NCI-H2196 treated with DMSO at 0.1 percent for 48 hours (cell line): Measurements from ENCODE around the gene ACTR1A.

Source experiments
- DNase-seq: peaks from one replicate; lab custom pipeline; 2025; ENCODE audit not compliant: unreplicated experiment; lab: John Stamatoyannopoulos, UW

Gene ACTR1A

DNA sequence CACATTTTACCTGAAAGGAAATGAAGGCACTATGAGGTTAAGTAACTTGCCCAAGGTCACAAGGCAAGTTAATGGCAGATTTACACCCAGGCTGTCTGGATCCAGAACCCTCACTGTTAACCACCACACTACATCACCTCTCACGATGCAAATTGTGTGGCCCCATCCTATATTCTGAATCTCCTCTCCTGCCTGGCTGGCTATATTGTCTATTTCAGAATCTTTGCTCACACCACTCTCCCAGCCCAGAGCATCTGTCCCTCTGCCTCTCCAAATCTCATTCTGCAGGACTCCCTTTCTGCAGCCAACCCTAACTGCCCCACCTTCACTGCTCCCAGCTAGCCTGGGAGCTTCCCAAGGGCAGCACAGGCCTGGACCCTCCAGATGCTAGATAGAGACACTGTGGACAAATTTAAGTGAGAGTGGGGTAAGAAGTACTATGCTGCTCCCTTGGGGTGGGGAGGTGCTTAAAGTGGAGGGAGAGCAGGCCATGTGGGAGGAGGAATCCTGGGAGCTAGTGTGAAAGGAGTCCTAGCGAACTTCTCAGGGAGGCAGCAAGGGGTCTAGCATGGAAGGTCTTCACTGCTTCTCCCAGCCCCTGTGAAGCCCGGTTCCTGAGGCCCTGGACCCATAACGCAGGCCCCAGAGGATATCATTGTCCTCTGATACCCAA, 70.9 kb downstream of the ACTR1A start:
- DNase-seq, result no peak

DNA sequence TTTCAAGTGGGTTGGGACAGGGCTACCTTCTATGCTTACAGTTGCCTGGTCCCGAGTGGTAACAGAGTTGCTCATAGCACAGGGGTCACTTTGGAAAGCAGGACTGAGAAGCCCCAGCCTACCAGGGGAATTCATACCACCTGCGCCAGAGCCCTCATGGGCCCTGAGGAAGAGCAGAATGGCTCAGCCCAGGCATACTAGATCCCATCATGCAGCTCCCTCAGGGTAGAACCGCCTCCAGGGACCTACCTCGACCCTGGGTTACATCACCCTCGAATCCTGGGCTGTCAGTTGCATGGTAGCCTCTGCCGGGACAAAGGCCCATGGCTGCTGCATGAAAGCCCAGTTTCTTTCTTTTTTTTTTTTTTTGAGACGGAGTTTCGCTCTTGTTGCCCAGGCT, 73.0 kb downstream of the ACTR1A start:
- no peak for DNase-seq
